Inflammatory macrophage treated with lipopolysaccharide for 4 hours (primary cell): ENCODE data around the gene ZSWIM4.

Experiments used
- DNase-seq: peaks from one replicate; pipeline ENCODE4 v3.0.0-alpha.2; 2020

The ZSWIM4 gene

GRCh38 chr19:13813147-13813546 is 17.9 kb downstream of the ZSWIM4 start:
- DNase-seq, result no peak

GRCh38 chr19:13814550-13814949 is 19.3 kb downstream of the ZSWIM4 start:
- DNase-seq, result no peak

DNA sequence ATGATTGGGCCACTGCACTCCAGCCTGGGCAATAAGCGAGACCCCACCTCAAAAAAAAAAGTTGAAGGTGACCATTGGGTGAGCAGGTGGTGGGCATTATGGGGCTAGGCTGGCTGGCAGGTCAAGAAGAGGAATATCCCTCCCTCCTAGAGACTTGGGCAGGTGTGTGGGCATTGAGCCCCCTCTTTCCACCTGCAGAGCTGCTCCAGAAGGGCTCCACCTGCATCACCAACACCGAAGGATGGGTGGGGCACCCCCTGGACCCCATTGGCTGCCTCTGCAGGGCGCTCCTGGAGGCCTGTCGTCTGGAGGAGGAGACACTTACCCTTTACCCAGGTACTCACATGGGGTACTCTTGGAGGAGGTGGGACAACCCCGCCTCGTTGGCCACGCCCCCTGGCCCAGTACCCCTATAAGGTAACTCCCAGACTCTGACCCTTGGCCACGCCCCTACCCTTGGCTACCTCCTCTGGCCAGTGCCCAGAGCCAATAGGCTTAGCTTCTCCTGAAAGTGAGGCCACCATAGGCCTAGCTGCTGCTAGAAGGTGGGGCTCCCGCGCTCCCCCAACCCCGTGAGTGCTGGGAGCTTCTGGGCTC is 21.9 kb downstream of the ZSWIM4 start:
- DNase-seq, result no peak

- no peak for DNase-seq
Observed at GRCh38 chr19:13817615-13818371, 22.6 kb downstream of the ZSWIM4 start.

GRCh38 chr19:13819238-13819637 is 24.0 kb downstream of the ZSWIM4 start:
- DNase-seq, result no peak

DNA sequence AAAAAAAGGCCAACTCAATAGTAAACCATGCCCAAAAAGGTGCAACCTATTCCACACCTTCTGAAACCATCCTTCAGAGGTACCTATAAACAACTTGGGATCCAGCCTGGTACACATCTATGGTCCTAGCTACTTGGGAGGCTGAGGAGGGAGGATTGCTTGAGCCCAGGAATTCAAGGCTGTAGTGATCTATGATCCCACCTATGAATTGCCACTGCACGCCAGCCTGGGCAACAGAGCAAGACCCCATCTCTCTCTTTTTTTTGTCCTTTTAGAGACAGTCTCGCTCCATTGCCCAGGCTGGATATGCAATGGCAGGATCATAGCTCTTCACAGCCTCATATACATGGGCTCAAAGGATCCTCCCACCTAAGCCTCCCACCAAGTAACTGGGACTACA is 26.0 kb downstream of the ZSWIM4 start:
- no peak for DNase-seq

- DNase-seq, result no peak
Observed at GRCh38 chr19:13823256-13823655, 28.0 kb downstream of the ZSWIM4 start.

DNA sequence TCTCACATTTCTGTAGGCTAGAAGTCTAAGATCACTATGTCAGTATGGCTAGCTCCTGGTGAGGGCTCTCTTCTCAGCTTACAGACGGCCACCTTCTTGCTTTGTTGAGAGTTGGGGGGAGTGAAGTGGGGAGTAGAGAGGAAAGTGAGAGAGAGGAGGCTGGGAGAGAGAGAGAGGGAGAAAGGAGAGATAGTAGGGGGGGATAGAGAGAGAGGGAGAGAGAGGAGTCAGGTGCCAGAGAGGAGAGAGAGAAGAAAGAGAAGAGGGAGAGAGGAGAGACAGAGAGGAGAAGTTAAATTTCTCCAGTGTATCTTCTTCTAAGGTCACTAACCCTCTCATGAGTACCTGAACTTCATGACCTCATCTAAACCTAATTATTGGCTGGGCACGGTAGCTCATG is 28.7 kb downstream of the ZSWIM4 start:
- DNase-seq, result no peak

DNA sequence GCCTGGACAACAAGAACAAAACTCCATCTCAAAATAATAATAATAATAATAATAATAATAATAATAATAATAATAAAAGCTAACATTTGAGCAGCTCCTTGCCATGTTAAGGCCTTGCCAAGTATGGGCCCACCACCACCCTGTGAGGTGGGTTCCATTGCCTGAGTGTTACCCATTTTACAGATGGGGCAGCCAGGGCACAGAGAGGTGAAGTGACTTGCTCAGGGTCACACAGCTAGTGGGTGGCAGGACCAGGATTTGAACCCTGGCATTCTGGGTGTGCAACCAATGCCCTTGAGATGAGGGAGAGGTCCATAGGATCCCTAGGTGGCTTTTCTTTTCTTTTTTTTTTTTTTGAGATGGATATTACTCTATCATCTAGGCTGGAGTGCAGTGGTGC is 29.5 kb downstream of the ZSWIM4 start:
- DNase-seq, result no peak

DNA sequence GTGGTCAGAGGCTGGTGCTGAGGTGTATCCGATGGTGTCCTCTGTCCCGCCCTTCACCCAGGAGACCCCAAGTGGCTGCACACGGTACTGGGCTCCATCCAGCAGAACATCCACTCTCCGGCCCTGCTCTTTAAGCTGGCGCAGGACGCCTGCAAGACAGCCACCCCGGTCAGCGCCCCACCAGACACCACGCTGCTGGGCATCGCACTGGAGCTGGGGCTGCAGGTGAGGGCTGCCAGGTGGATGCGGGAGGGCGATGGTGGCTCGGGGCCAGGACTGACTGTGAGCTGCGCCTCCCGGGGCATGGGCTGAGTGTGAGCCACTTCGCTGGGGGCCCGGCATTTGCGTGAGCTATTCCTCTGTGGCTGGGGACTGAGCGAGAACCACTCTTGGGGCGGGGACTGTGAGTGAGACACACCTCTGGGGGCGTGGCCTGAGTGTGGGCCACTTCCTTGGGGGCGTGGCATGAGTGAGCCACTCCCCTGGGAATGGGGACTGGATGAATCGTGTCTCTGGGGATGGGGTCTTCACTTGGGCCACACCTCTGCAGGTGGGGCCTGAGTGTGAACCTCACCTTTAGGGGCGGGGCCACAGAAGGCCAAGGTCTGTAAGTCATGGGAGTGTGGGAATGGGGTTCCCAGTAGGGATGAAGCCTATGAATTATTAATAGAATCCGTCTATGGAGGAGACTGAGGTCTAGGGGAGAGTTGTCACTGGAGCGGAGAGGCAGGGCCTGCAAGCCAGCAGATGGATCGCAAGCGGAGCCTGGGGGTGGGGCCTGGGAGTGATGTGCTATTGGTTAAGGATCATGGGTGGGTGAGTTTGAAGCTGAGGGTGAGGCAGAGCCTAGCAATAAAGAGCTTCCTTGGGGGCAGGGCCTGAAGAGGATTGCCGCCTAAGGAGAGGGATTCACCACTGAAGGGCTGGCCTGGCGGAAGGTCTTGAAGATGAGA is 30.5 kb downstream of the ZSWIM4 start:
- no peak for DNase-seq

- no peak for DNase-seq
Observed at GRCh38 chr19:13826652-13827235, 31.5 kb downstream of the ZSWIM4 start.

DNA sequence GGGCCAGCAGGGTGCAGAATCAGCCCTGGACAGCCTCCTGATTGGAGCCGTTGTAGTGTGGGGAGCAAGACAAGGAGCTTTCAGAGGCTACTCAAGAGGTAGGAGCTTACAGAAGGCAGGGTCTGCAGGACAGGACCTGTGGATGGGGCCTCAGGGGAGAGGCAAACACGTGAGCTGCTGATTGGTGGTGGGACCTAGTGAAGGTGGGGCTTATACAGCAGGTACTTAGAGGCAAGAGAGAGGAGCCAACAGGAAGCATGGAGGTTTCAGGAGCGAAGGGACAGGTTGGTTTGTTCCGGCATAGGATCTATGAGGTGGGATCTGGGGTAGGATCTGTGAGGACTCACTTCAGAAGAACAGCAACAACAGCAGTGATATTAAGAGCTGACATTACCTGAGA is 32.4 kb downstream of the ZSWIM4 start:
- DNase-seq, result no peak

GRCh38 chr19:13830114-13830740 is 35.0 kb downstream of the ZSWIM4 start:
- no peak for DNase-seq

DNA sequence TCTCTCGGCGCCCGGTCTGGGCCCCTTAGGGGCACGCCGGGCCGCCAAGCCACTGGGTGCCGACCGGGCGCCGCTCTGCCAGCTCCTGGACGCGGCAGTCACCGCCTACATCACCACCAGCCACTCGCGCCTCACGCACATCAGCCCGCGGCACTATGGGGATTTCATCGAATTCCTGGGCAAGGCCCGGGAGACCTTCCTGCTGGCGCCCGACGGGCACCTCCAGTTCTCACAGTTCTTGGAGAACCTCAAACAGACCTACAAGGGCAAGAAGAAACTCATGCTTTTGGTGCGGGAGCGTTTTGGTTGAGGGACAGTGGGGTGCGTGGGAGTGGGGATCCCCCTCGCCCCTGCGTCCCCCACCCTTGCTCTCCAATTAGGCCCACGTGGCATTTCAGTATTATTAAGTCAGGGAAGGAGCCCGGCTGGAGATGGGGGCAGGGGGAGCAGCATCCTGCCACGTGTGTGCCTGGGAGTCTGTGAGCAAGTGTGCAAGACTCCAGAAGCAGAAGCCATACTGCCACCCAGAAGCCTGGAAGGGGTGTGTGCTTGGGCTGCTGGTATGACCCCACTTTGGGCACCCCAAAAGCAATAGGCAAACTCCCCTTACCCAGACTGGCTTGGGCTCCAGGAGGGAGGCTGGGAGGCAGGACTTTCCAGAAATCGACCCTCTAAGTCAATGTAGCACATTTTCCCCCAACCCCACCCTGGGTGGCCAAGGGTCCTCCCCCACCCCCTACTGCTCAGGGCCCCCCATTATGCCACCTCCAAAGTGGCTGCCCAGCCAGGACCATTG is 35.7 kb downstream of the ZSWIM4 start:
- DNase-seq, result no peak

GRCh38 chr19:13831537-13832467 is 36.6 kb downstream of the ZSWIM4 start:
- DNase-seq, result no peak

- peak; percentile 84 for DNase-seq
Observed at GRCh38 chr19:13833330-13834243, 38.3 kb downstream of the ZSWIM4 start.

DNA sequence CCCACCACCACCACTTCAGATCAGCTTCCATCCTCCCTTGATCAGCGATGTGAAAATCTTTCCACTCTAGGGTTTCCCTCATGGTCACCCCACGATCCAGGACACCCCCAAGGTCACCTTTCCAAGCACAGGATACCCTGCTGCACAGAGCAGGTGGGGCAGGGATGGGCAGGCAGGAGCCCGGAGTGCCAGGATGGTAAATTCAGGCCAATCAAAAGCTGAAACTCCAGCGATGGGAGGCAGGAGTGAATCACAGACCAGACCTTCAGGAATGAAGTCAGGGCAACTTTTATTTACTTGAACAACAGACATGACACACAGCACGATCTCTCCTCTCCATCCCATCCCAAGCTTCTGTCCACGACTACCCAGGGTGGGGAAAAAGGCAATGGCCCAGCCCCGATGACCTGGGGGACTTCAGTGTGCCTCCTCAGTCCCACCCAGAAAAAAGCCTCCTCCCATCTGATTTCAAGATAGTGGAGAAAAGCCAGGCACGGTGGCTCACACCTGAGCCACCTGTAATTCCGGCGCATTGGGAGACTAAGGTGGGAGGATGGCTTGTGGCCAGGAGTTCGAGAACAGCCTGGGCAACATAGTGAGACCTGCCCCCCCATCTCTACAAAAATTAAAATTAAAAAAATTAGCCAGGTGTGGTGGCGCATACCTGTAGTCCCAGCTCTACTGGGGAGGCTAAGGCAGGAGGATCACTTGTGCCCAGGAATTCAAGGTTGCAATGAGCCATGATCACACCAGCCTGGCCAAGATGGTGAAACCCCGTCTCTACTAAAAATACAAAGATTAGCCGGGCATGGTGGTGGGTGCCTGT is 39.2 kb downstream of the ZSWIM4 start:
- DNase-seq, result no peak
